Pancreas (tissue), 10 donors: ENCODE results near the gene VPS25. TPM values are rescaled to one million over a fixed set of nuclear protein-coding genes. Genes with fewer than 3 reads are reported as not detected.

Experiments used
- ATAC-seq, 4 donors: fragments of 200-7000 bp; cut with Tn5 transposase; one replicate each; pipeline versions ENCODE4 v1.8.0 to v1.9.1; 2020; ENCODE audit warnings: mild to moderate bottlenecking in 4 of 4, moderate library complexity in 4 of 4
- DNase-seq, 6 donors: peaks; one replicate each; pipeline ENCODE4 v3.0.0-alpha.2; 2020
- FAIRE-seq: peaks from 2 replicates; lab custom pipeline; 2012; peaks lifted over from hg19 to GRCh38; lab: Jason Lieb, UNC
- H3K27ac ChIP-seq, 4 donors: fragments of 200-600 bp; sonication (generic); 1 replicate in 3 of 4; 2 replicates in 1 of 4; pipeline versions ENCODE4 v1.5.0 to v1.8.0; 2020
- H3K27me3 ChIP-seq, 4 donors: fragments of 200-600 bp; one replicate each; pipeline ENCODE4 v1.8.0; 2021
- H3K36me3 ChIP-seq, 3 donors: fragments of 200-600 bp; sonication (generic) in 1 of 3; one replicate each; pipeline versions ENCODE4 v1.5.0 to v1.8.0; 2020 to 2021
- H3K4me1 ChIP-seq, 3 donors: fragments of 200-600 bp; one replicate each; pipeline ENCODE4 v1.8.0; 2021
- H3K4me3 ChIP-seq, 4 donors: fragments of 200-600 bp; sonication (generic) in 2 of 4; one replicate each; pipeline versions ENCODE4 v1.5.0 to v1.8.0; 2020 to 2021
- H3K9me3 ChIP-seq, 4 donors: fragments of 200-600 bp; one replicate each; pipeline ENCODE4 v1.8.0; 2021
- CTCF ChIP-seq, 4 donors: fragments of 200-600 bp; sonication (generic) in 3 of 4; IDR thresholded peaks; one replicate each; pipeline versions ENCODE4 v1.5.0 to v1.8.0; 2021; ENCODE audit warnings: antibody characterized with exemption in 4 of 4
- WGBS, 2 donors: extraction: QIAGEN DNeasy Blood & Tissue Kit; methylation state at CpG; one replicate each; pipeline ENCODE4 v1.1.7; 2013; 5-methylcytosine and 5-hydroxymethylcytosine counted together
- intact Hi-C, 3 donors: fragments of 100-400 bp; cut with DNase I; formaldehyde crosslinking; loops; one replicate each; pipeline versions ENCODE4 v1.11.1 to v1.14.2; 2022
- polyA plus RNA-seq, 2 donors: library from polyadenylated mRNA; stranded (reverse); fragments of 200-250 nt; gene quantifications; one replicate each; pipeline ENCODE4 v1.2.3, GENCODE V29; 2013
- total RNA-seq, 6 donors: library from RNA; stranded (reverse); fragmentation: NEBNext Ultra II Directional in 4 of 6; extraction: Animal tissue kit (Norgen Biotek cat#: 25700) in 4 of 6; gene quantifications; one replicate each; pipeline versions ENCODE4 v1.2.1 to v1.2.4, GENCODE V29; 2021 to 2023
- donor health status: healthy with polysubstance abuse.
- donor health status: DM: no; HTN: no; CAD: no; lungs with moderate emphysema.
- donor health status: DM: no; HTN: no; CAD: no.
- donor health status: control.
- donor health status: control.
- donor health status: Bipolar disorder and iron deficiency.
- donor health status: DM: yes; HTN: yes; CAD: no.
- donor health status: DM: no; HTN: no; CAD: no.
- donor health status: DM: no; HTN: no; CAD: no.
- donor health status: DM: yes; HTN: yes; CAD: no.

VPS25 gene
- total and polyA plus RNA-seq, 8 donors, result 18.1 to 46.9 (median 26.0) TPM

GRCh38 chr17:42784409-42784808, 11.2 kb downstream of the VPS25 start:
- 24 to 26% methylated on average over 25 of the region's 25 CpGs for WGBS, 2 donors
- no peak overlapping the region for H3K27ac ChIP-seq
- peaks cover 0 to 12% (median 2%) of the 10 kb centered on the region in 4 donors for H3K27me3 ChIP-seq
- TF ChIP-seq CTCF (IDR thresholded peaks at IDR 0.05), result no peak
- intact Hi-C loops, result no loop called here
- peaks cover 0 to 3% (median 0%) of the 10 kb centered on the region in 3 donors for H3K36me3 ChIP-seq
- ATAC-seq (peak in 1 of 4 donors; percentile 14), DNase-seq (no peak), FAIRE-seq (no peak)
- H3K4me1 ChIP-seq, result peaks cover 0 to 9% (median 0%) of the 10 kb centered on the region in 3 donors
- H3K4me3 ChIP-seq, result no peak overlapping the region
- no peaks in the 10 kb centered on the region for H3K9me3 ChIP-seq

GRCh38 chr17:42784811-42785592, 11.8 kb downstream of the VPS25 start:
- DNase-seq (peak in 1 of 6 donors; percentile 67), FAIRE-seq (no peak), ATAC-seq (no peak)
- TF ChIP-seq CTCF (IDR thresholded peaks at IDR 0.05), result no peak
- intact Hi-C loops, result no loop called here
- H3K4me3 ChIP-seq, result no peak overlapping the region
- H3K4me1 ChIP-seq, result peaks cover 0 to 9% (median 0%) of the 10 kb centered on the region in 3 donors
- H3K36me3 ChIP-seq, result no peaks in the 10 kb centered on the region
- peaks cover 0 to 12% (median 2%) of the 10 kb centered on the region in 4 donors for H3K27me3 ChIP-seq
- H3K27ac ChIP-seq, result no peak overlapping the region
- 17 to 20% methylated on average over 47 to 52 of the region's 52 CpGs for WGBS, 2 donors
- H3K9me3 ChIP-seq, result no peaks in the 10 kb centered on the region

- DNase-seq, result no peak
These were observed 14.0 kb downstream of the VPS25 start for GRCh38 chr17:42787266-42787665.

GRCh38 chr17:42791948-42792347, 18.7 kb downstream of the VPS25 start:
- intact Hi-C loops, result no loop called here

More at GRCh38 chr17:42787266-42787665, 14.0 kb downstream of the VPS25 start:
- H3K4me3 ChIP-seq, result no peak overlapping the region
- no peak overlapping the region for H3K27ac ChIP-seq
- WGBS, 2 donors, result 82 to 88% methylated on average over 11 of the region's 11 CpGs
- intact Hi-C loops, result no loop called here
- no peaks in the 10 kb centered on the region for H3K4me1 ChIP-seq
- H3K27me3 ChIP-seq, result peaks cover 0 to 8% (median 2%) of the 10 kb centered on the region in 4 donors
- no peak for TF ChIP-seq CTCF (IDR thresholded peaks at IDR 0.05)
- H3K9me3 ChIP-seq, result no peaks in the 10 kb centered on the region
- no peaks in the 10 kb centered on the region for H3K36me3 ChIP-seq
- no peak for FAIRE-seq
- no peak for ATAC-seq

More at GRCh38 chr17:42791948-42792347, 18.7 kb downstream of the VPS25 start:
- no peak for DNase-seq
- no peak for FAIRE-seq
- no peak for TF ChIP-seq CTCF (IDR thresholded peaks at IDR 0.05)
- no peak overlapping the region for H3K27ac ChIP-seq
- peaks cover 7 to 13% (median 9%) of the 10 kb centered on the region in 3 donors for H3K4me1 ChIP-seq
- H3K9me3 ChIP-seq, result no peaks in the 10 kb centered on the region
- 51 to 57% methylated on average over 2 of the region's 2 CpGs for WGBS, 2 donors
- H3K4me3 ChIP-seq, result no peak overlapping the region
- no peaks in the 10 kb centered on the region for H3K36me3 ChIP-seq
- no peaks in the 10 kb centered on the region for H3K27me3 ChIP-seq
- ATAC-seq, result no peak
